ENCODE results near the gene DYNLT2. TPM values are rescaled to one million over a fixed set of nuclear protein-coding genes. Genes with fewer than 3 reads are reported as not detected.

Gene DYNLT2
- total and polyA plus RNA-seq, 2 experiments from 2014 or later = 0.51 to 1.5 TPM

DNA sequence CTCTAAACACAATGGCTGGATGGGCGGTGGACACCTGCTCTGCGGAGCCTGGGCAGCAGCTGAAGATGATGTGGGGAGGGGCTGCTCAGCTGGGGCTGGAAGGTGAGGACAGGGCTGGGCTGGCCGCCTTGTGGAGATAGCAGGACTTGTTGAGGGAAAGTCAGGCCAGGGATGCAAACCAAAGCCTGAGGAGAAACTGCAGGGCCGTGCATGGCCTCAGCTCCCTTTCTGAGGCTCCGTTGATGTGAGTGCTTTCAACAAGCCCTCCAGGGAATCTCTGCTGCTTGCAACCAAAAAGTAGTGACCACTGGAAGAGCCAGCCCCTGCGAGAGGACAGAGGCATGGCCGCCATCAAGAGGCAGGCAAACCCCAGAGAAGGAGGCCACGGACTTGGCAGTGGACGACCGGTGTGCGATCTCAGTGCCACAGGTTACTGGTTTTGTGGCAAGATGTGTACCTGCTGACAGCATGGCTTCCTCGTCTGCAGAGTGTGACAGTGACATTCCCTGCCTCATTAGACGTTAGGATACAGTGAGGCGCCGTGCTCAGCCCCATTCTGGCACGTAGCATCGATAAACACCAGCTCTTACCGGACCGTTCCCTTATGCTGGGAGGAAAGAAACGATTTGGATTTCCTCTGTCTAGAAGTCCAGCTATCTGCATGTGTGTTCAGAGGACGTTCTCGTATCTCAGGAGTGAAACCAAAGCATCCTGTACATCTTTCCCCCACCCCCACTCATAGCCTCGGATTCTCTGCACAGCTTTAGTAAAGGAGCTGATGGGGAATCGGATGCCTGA lies 38.0 kb upstream of the DYNLT2 start:
- Histone ChIP-seq H4K20me1 (ENCODE audit: insufficient read depth) (no peaks in the 10 kb centered on the region), H3K79me2 (ENCODE audit: insufficient read depth) (no peaks in the 10 kb centered on the region), H2AFZ (peak overlapping the region; percentile 98), H3K4me3 (peak overlapping the region; percentile 75), H3K36me3 (ENCODE audit: low read depth) (no peaks in the 10 kb centered on the region), H3K9me3 (ENCODE audit: low read depth) (no peaks in the 10 kb centered on the region), H3K27me3 (replicated peaks; ENCODE audit: insufficient read depth) (no peaks in the 10 kb centered on the region), H3K27ac (no peak overlapping the region), H3K4me1 (ENCODE audit: insufficient read depth) (no peaks in the 10 kb centered on the region; the same call in 1 of the 2 replicates), H3F3A (ENCODE audit: insufficient read depth) (0 out of 2 replicates have a peak, but pooled peaks cover 8% of the 10 kb centered on the region), H3K4me2 (ENCODE audit: unreplicated experiment) (peak overlapping the region; percentile 94), H3K9ac (peak overlapping the region; percentile 73), H3K9me2 (ENCODE audit: insufficient read depth) (no peaks in the 10 kb centered on the region)
- TF ChIP-seq EZH2phosphoT487 (IDR thresholded peaks at IDR 0.05; ENCODE audit: insufficient read depth, low read depth) (no peak), EZH2 (IDR thresholded peaks at IDR 0.05; ENCODE audit: insufficient read depth, poor library complexity, severe bottlenecking) (no peak)
- in situ Hi-C loops (cut with MboI) = no loop called here
- 66 to 73% methylated on average over 24 of the region's 24 CpGs for WGBS, 2 experiments (ENCODE audit: low coverage in 1 of 2, low lambda C conversion rate in 2 of 2, missing lambda C conversion rate in 2 of 2)
- DNase-seq = no peak

GRCh38 chr6:169788809-169789145 lies 37.4 kb upstream of the DYNLT2 start:
- Histone ChIP-seq H3K36me3 (ENCODE audit: low read depth) (no peaks in the 10 kb centered on the region), H3K27me3 (replicated peaks; ENCODE audit: insufficient read depth) (no peaks in the 10 kb centered on the region), H3K27ac (no peak overlapping the region), H3K4me3 (no peak overlapping the region), H3K9me3 (ENCODE audit: low read depth) (no peaks in the 10 kb centered on the region), H3K9ac (no peak overlapping the region), H4K20me1 (ENCODE audit: insufficient read depth) (no peaks in the 10 kb centered on the region), H3F3A (ENCODE audit: insufficient read depth) (0 out of 2 replicates have a peak, but pooled peaks cover 8% of the 10 kb centered on the region), H3K79me2 (ENCODE audit: insufficient read depth) (no peaks in the 10 kb centered on the region), H3K4me1 (ENCODE audit: insufficient read depth) (no peaks in the 10 kb centered on the region; the same call in 1 of the 2 replicates), H3K9me2 (ENCODE audit: insufficient read depth) (no peaks in the 10 kb centered on the region), H3K4me2 (ENCODE audit: unreplicated experiment) (no peak overlapping the region), H2AFZ (no peak overlapping the region)
- TF ChIP-seq EZH2 (IDR thresholded peaks at IDR 0.05; ENCODE audit: insufficient read depth, poor library complexity, severe bottlenecking) (no peak), EZH2phosphoT487 (IDR thresholded peaks at IDR 0.05; ENCODE audit: insufficient read depth, low read depth) (no peak)
- in situ Hi-C loops (cut with MboI) = no loop called here
- WGBS, 2 experiments (ENCODE audit: low coverage in 1 of 2, low lambda C conversion rate in 2 of 2, missing lambda C conversion rate in 2 of 2) = 72 to 73% methylated on average over 4 of the region's 4 CpGs
- DNase-seq = no peak

DNA sequence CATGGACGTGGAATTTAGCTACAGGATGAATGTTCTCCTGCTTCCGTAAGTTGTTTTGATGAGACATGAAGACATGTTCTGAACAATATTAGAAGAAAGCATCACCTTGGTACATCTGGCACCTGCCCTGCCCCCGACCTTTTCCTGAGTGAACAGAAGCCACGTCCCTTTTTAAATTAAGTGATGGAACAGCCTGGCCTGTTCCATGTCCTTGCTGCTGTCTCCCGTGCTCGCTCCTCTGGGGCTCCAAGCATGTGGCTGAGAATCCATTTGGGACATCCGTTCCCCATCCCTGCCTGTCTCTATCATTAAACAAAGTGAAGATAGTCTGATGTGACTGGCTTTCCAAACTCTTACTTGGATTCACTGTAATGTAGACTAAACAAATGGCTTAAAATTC lies 36.4 kb upstream of the DYNLT2 start:
- Histone ChIP-seq H3K4me1 (ENCODE audit: insufficient read depth) (no peaks in the 10 kb centered on the region; the same call in 1 of the 2 replicates), H3K79me2 (ENCODE audit: insufficient read depth) (no peaks in the 10 kb centered on the region), H3K9ac (no peak overlapping the region), H3K9me2 (ENCODE audit: insufficient read depth) (no peaks in the 10 kb centered on the region), H3K27ac (no peak overlapping the region), H2AFZ (no peak overlapping the region), H3K4me2 (ENCODE audit: unreplicated experiment) (no peak overlapping the region), H4K20me1 (ENCODE audit: insufficient read depth) (no peaks in the 10 kb centered on the region), H3K27me3 (replicated peaks; ENCODE audit: insufficient read depth) (no peaks in the 10 kb centered on the region), H3K36me3 (ENCODE audit: low read depth) (no peaks in the 10 kb centered on the region), H3F3A (ENCODE audit: insufficient read depth) (0 out of 2 replicates have a peak, but pooled peaks cover 8% of the 10 kb centered on the region), H3K9me3 (ENCODE audit: low read depth) (no peaks in the 10 kb centered on the region), H3K4me3 (no peak overlapping the region)
- no peak for DNase-seq
- no peak for TF ChIP-seq EZH2phosphoT487 (IDR thresholded peaks at IDR 0.05; ENCODE audit: insufficient read depth, low read depth)
- no peak for TF ChIP-seq EZH2 (IDR thresholded peaks at IDR 0.05; ENCODE audit: insufficient read depth, poor library complexity, severe bottlenecking)
- WGBS, 2 experiments (ENCODE audit: low coverage in 1 of 2, low lambda C conversion rate in 2 of 2, missing lambda C conversion rate in 2 of 2) = 68 to 74% methylated on average over 7 of the region's 7 CpGs
- in situ Hi-C loops (cut with MboI) = no loop called here

- Histone ChIP-seq H3K4me2 (ENCODE audit: unreplicated experiment) (no peak overlapping the region), H3K27me3 (replicated peaks; ENCODE audit: insufficient read depth) (no peaks in the 10 kb centered on the region), H3K27ac (no peak overlapping the region), H3F3A (ENCODE audit: insufficient read depth) (0 out of 2 replicates have a peak, but pooled peaks cover 6% of the 10 kb centered on the region), H3K79me2 (ENCODE audit: insufficient read depth) (no peaks in the 10 kb centered on the region), H2AFZ (no peak overlapping the region), H3K4me1 (ENCODE audit: insufficient read depth) (no peaks in the 10 kb centered on the region; the same call in 1 of the 2 replicates), H3K9me2 (ENCODE audit: insufficient read depth) (no peaks in the 10 kb centered on the region), H3K9me3 (ENCODE audit: low read depth) (no peaks in the 10 kb centered on the region), H4K20me1 (ENCODE audit: insufficient read depth) (no peaks in the 10 kb centered on the region), H3K36me3 (ENCODE audit: low read depth) (peaks cover 2% of the 10 kb centered on the region; the same call in 1 of the 2 replicates), H3K4me3 (no peak overlapping the region), H3K9ac (no peak overlapping the region)
- WGBS, 2 experiments (ENCODE audit: low coverage in 1 of 2, low lambda C conversion rate in 2 of 2, missing lambda C conversion rate in 2 of 2) = 81 to 83% methylated on average over 5 of the region's 5 CpGs
- TF ChIP-seq EZH2phosphoT487 (IDR thresholded peaks at IDR 0.05; ENCODE audit: insufficient read depth, low read depth) = no peak
- in situ Hi-C loops (cut with MboI) = no loop called here
- DNase-seq = no peak
Observed at GRCh38 chr6:169786349-169786748, 35.0 kb upstream of the DYNLT2 start.

Data from GM23248 (cell line).